ENCODE data around the gene CREBL2.
A peak's percentile ranks its signal among the peaks of the same experiment; 100 is the strongest.

CREBL2 gene

DNA sequence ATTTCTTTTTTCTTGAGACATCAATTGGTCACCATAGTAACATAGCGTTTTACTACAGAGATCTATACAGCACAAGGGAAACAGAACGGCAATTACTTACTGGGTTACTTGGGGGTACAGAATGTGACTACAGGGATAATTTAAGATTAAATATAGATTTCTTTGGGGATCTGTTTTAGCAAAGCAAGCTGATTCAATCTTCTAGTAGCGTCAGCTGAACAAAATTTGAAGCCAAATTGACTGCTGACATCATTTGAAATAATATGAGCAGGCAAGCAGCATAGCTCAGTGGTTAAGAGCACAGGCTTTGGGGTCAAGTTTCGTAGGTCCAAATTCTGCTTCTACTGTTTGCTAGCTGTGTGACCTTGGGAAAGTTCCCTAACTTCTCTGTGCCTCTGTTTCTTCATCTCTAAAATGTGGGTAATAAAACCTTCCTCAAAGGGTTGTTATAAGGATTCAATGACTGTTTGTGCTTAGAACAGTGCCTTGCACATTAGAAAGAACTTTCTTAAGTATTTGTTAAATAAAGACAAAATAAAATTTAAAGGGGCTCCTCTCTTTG, 71.5 kb downstream of the CREBL2 start:
- no peak for DNase-seq

DNA sequence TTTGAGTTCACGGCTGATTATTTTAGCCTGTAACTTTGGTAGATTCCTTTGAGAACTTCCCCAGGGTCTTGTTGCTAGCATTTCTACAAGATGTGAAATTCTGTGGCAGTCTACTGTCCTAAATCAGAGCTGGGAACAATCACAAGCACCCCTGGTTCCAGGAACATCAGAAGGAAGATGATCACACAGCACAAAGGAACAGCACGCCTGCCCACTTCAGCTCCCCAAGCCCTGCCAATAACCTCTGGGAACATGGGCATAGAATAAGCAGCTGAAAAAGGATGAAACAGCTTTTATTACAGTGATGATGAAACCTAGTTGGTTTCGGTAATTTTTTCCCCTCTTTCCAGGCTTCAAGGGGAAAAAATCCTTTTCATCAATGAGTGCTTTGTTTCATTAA, 72.0 kb downstream of the CREBL2 start:
- no peak for DNase-seq

DNA sequence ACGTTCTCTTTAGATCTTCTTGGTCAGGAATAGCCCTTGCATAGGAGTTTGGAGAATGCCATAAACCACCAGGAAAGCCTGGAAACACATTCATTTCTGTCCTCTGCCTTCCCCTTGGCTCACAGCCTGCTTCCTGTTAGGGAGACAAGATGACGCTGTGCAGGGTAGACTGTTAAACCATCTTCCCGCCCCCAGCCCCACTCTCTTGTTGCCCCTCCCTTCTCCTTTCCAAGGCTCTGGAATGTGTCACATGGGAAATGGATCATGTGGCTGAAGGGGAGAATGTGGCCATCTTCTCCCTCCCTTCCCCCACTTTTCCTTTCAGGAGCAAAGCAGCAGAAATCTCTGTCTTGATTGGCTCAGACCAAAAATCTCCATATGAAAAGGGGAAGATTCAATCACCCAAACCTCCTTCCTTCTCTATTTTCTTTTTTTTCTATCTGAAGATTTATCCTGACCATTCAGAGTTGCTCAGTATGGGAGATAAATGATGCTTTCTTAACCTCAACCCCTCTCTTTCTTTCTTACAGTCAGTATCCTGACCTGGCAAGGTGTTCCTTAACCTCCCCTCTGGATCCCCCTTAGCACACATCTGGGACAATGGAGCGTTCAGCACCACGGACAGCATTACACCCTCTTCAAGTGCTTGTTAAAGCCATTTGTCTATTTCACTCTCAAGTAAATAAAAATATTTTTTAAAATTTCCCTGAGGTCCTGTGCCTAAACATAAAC, 72.9 kb downstream of the CREBL2 start:
- peak; percentile 99 for DNase-seq

DNA sequence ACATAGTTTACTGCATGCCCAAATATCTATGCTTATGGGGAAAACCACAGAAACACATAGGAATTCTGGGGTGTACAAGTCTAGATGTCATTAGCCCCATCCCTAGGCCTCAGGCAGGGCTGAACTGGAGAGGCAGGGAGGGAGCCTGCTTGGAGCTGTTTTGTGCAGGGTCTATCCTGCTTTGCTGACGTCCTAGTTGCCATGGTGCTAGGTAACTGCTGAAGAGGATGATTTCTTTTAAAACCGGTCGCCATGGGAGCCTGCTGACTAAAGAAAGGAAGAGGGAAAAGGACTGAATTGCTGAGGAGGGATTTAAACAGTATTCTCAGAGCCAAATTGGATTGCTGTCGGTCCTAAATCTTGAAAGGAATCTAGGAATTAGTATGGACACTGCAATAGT, 73.6 kb downstream of the CREBL2 start:
- DNase-seq = no peak

DNA sequence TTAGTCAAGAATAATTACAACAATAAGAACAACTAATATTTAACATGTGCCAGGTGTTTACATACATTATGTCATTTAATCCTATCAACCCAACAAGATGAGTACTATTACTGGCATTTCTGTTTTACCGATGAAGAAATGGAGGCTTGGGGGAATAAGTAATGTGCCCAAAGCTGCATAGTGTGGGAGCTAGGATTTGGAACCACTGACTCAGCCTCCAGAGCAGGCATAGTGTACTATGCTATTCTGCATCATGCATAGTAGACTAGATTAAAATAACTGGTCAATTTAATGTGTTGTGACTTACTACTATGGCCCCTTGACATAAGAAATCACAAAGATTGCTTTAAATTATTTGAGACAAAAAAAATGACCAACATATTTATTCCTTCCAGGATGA, 74.8 kb downstream of the CREBL2 start:
- no peak for DNase-seq

DNA sequence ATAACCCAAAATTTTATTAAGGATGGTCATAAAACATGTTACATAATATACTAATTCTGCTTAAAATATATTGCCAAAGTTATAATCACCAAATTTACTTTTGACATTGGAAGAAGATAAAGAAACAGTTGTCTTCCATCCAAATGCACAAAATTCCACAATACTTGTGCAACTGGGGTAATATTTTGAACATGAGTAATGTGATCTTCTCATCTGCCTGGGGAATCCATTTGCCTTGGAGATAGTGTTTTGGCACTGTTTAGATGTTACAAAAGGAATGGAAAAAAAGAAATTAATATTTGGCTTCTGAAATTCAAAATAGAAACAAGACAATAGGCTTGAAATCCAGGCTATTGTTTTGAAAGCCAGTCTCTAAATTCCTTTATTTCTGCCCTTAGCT, 75.2 kb downstream of the CREBL2 start:
- no peak for DNase-seq

DNA sequence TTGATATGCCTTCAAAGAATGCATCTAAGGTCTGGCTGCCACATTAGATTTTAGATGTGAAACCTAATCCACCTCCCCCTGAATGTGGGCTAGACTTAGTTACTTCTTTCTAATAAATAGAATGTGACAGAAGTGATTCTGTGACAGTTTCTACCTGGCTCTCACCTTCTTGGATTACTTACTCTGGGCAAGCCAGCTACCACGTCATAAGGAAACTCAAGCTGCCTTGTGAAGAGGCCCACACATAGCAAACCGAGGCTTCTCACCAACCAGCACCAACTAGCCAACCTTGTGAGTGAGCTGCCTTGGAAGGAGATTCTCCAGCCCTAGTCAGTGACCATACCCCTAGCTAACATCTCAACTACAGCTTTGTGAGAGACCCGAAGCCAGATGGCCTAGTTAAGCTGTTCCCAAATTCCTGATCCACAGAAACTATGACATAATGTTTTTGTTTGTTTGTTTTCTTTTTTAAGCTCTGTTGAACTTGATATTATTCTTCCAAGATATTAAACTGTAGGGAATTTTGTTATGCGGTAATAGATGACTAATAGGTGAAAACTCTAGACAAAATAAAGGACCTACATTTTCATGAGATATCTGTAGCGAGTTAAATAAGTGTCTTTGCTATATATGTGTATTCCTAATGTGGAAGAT, 78.1 kb downstream of the CREBL2 start:
- DNase-seq = peak; percentile 11

DNA sequence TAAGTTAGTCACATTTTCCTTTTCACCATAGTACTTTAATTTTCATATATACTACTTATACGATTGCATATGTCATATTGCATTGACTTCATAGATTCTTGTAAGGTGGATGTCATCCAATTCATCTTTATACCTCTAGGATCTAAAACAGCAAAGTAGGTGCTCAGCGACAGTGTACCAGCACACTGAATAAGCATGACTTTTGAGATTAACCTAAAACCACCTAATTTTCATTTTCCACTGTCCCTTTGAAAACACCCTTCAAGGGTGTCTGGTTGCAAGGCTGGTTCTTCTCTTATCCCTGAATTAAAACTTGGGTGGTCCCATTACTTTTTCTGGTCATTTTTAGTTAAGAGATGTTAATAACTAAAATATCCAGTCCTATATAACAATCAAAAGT, 79.9 kb downstream of the CREBL2 start:
- no peak for DNase-seq

DNA sequence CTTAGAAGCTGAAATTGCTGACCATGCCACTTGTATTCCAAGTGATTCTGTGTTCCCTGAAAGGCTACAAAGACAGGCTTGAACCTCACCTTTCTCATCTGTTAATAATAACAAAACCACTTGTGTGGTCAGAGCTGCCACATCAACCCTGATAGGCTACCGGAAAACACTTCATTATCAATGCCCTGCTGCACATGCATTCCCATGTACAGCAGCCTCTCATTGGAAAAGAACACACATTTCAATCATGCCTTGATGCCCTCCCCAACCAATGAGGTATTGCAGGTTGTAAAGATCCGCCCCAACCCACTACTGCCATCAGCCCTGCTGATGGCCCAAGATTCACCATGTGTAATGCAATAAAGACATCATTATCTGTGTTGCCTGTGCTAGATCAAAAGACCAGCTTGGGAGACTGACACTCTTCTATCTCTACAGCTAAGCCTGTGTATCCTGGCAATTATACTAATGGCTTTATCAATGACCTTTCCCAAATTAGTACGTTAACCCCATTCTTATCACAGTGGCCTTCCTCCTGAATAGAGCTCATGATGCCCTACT, 81.5 kb downstream of the CREBL2 start:
- no peak for DNase-seq
